ENCODE measurements around the gene USP30. TPM values are rescaled to one million over a fixed set of nuclear protein-coding genes. Genes with fewer than 3 reads are reported as not detected.

Gene USP30
- total RNA-seq, 4 donors from 2014 or later, result 16.3 to 38.1 (median 25.1) TPM

DNA sequence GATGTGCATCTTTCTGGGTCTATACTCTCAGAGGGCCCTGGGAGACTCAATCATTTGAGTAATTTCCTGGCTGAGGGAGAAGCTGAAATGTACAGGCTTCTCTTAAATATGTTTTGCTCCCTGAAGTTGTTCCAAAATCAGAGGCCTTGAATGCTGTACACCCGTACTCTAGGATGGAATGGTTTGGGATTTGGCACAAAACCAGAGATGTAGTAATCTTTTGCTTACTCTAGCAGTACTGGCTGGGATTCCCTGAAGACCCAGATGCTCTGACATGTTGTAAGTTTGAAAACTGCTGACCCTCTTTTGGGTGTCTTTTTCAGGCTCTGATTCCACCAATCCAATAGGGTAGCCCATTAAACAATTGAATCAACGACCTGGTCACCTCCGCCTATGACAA, 74.4 kb downstream of the USP30 start:
- TF ChIP-seq, protein P1, sequence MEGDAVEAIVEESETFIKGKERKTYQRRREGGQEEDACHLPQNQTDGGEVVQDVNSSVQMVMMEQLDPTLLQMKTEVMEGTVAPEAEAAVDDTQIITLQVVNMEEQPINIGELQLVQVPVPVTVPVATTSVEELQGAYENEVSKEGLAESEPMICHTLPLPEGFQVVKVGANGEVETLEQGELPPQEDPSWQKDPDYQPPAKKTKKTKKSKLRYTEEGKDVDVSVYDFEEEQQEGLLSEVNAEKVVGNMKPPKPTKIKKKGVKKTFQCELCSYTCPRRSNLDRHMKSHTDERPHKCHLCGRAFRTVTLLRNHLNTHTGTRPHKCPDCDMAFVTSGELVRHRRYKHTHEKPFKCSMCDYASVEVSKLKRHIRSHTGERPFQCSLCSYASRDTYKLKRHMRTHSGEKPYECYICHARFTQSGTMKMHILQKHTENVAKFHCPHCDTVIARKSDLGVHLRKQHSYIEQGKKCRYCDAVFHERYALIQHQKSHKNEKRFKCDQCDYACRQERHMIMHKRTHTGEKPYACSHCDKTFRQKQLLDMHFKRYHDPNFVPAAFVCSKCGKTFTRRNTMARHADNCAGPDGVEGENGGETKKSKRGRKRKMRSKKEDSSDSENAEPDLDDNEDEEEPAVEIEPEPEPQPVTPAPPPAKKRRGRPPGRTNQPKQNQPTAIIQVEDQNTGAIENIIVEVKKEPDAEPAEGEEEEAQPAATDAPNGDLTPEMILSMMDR (IDR thresholded peaks at IDR 0.05; ENCODE audit: low read depth), result no peak

DNA sequence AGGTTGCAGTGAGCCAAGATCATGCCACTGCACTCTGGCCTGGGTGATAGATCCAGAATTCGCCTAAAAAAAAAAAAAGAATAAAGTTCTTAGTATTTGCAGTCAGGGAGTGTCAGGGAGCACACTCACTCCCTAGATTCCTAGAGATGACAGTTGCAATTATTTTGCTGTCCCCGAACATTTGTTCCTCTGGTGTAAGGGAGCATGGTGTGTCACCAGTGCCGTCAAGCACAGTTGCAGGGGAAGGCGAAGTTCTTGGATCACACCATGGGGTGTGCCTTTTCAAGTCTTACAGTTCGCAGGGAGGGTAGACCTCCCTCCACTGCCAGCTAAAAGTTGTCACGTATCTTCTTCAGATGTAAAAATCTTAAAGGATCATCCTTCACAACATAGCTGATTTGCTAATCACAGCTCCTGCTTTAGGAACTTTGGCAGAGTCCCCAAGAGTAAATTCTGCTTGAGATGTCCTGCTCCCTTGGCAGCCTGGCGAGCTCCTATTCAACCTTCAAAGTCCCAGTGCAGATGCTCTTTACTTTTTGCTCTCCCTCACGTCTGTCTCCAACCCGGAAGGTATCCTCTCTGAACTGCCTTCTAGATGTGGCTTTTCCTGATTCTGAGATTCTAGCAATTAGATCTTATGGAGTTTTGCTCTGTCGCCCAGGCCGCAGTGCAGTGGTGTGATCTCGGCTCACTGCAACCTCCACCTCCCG, 75.3 kb downstream of the USP30 start:
- TF ChIP-seq, protein P1 (IDR thresholded peaks at IDR 0.05; ENCODE audit: low read depth), result no peak

DNA sequence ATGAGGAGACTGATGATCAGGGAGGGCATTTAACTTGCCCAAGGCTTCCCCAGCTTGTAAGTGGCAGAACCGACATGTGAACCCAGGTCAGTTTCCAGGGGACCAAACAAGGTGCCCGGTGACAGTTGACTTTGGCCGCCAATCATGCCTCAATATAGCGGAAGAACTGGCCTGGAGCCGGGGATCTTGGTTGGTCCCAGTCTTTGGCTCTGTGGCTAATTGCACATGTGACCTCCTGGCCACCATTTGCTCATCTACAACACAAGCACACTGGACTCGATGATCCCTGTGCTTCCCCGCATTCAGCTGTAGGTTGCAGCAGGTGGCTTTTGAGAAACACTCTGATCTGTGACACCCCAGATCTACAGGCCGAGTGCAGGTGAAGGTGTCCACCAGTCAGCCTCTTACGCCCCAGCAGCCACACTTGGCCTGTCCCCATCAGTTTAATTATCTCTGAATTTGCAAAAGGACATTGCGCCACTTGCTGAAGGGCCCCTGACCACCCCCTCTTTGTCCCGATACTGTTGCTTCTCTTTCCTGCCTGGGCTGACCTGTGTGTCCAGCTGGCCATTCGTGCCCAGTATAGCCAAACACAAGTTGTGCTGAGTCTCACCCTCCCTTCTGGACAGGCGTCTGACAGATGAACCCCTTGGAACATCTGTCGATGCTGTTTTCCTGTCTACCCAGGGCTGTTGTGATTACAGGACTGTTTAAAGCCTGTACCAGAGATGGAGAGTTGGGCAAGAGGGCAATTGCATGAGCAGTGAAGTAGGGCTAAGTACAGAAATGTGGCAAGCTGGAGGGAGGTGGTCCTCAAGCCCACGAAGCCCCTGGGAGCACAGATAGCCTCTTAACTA, 78.1 kb downstream of the USP30 start:
- TF ChIP-seq, protein P1 (IDR thresholded peaks at IDR 0.05; ENCODE audit: low read depth), result no peak

DNA sequence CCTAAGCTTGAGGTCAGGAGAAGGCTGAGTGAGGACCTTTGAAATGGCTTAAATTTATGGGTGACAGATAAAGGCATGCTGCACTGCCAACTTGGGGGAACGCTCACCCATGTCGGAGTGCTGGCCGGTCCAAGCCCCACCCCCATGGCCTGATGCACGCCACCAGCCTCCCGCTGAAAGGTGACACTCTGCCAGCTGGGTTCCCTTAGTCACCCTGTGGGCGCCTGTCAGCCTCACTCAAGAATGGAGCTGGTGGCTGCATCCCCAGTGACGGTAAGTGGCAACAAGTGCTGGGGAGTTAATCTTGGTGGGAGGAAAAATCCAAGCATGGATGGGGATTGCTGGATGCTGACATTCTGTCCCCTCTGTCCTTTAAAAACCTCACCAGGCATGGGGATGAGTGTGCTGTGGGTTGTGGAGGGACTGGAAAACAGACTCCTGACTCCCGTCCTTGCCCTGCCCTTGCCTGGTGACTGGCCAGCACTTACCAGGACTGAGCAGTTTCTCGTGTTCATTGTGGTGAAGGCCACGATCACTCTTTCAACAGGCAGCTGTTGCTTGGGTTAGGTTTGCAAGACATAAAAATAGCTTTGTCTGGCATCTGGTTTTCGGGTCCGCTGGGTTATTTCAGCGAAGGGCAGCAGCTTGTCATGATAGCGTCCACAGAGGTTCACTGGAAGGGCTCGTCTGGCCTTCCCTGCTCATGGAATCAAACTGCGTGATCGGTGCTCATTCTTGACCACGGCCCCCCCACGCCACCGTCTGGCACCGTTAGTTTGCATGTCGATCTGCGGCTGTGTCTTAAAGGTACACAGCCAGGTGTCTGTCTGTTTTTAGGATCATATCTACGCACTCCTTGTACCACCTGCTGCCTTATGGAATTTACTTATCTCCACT, 79.0 kb downstream of the USP30 start:
- TF ChIP-seq, protein P1 (IDR thresholded peaks at IDR 0.05; ENCODE audit: low read depth), result no peak

DNA sequence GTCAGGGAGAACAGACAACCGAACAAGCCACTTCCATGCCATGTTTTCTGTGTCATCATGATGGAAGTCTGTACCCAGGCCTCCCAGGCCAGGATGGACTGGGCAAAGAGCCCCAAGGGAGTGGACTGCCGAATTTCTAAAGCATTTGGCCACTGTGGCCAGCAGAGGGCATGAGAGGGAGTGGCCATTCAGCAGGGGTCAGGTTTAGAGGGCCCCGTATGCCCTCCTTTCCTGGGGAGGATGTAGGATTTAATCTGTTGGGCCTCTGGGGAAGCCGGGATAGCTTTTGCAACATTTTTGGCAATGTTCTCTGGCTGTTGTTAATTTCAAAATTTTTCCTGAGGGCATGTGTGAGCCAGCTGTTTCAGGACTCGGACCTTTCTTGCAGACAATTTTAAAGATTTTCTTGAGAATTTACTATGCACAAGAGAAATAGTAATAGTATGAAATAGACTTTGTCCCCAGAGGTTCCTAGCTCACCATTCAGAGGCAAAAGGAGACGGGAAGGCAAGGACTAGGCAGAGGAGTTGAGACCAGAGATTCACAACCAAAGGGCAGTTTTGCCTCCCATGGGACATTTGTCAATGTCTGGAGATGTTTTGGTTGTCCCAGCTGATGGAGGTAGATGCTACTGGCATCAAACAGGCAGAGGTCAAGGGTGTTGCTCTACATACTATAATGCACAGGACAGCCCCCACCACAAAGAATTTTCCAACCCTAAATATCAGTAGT, 82.0 kb downstream of the USP30 start:
- TF ChIP-seq, protein P1 (IDR thresholded peaks at IDR 0.05; ENCODE audit: low read depth), result no peak

DNA sequence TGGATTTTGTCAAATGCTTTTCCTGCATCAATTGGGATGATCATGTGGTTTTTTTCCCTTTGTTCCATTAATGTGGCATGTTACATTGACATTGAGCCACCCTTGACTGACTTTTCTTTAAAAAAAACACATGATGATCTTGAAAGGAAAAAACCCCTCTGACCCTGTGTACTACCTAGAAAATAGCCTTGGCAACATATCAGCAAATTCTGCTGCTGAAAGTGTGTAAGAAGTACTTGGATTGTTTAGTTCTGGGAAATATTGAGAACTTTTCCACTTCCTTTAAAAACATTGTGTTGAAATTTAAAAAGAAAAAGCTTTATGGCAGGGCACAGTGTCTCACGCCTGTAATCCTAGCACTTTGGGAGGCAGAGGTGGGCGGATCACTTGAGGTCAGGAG, 84.7 kb downstream of the USP30 start:
- TF ChIP-seq, protein P1 (IDR thresholded peaks at IDR 0.05; ENCODE audit: low read depth), result no peak

Small RNAs within 50 kb of the gene (small RNA-seq; reads per million reads assigned to genes)
- gene AC190387.1 (not detected), gene RNA5SP372 (not detected)

Other genes starting within 250 kb of the USP30 start
- 10 to 100 TPM; 10.1 to 14.5 (median 13.5) TPM for gene SSH1, start 195.0 kb upstream of the USP30 start, total RNA-seq
- gene DAO, start 172.5 kb upstream of the USP30 start, total RNA-seq, result not detected
- gene SVOP, start 31.5 kb upstream of the USP30 start, total RNA-seq, result not detected
- 10 to 100 TPM in 3 of 4 donors, 1 to 10 TPM in 1; 7.3 to 18.8 (median 12.2) TPM for gene ALKBH2, start 40.9 kb downstream of the USP30 start, total RNA-seq
- gene UNG, start 45.0 kb downstream of the USP30 start, total RNA-seq, result 10 to 100 TPM; 24.1 to 39.6 (median 31.6) TPM
- 1,000 to 10,000 TPM in 2 of 4 donors, 100 to 1,000 TPM in 2; 798 to 3,288 (median 1,277) TPM for gene ACACB, start 64.0 kb downstream of the USP30 start, total RNA-seq

Data from subcutaneous adipose tissue (tissue), 4 donors.